HG03108 (cell line): Measurements from ENCODE around the gene BCL11B.

Source experiments
- ATAC-seq: cut with Tn5 transposase; IDR thresholded peaks from one replicate; pipeline ENCODE4 v1.9.1; 2021; ENCODE audit warnings: moderate library complexity; ENCODE audit not compliant: unreplicated experiment

BCL11B gene

GRCh38 chr14:99271951-99272631 lies at the start of gene BCL11B:
TSS of gene BCL11B (minus strand) at chr14:99272197. CDS start at chr14:99271218, 979 bp downstream.
- ATAC-seq = peak; percentile 87

DNA sequence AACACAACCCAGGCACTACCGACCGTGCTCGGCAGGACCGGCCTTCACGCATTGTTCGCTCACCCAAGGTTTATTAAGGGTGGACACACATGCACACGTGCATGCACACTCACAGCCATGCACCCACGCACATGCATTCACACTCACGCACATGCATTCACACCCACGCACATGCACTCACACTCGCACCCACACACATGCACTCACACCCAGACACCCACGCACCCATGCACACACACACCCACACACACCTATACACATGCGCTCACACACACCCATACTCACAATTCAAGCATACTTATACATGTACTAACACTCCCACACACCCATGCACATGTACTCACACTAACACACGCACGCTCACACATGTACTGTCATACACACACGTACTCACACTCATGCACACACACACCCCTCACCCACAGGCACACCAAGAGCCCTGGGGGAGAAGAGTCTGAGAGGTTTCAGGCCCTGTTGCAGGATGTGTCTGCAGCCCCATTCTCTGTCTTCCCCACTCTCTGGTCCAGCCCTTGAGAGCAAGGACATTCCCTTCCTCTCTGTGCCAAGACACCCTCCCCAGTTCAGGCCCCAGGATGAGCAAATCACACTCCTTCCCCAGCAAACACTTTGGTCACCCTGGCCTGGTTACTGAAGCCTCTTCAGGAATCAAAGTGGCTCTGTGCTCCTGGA lies 49.4 kb upstream of the BCL11B start:
- ATAC-seq = no peak

GRCh38 chr14:99320621-99321235 lies 48.7 kb upstream of the BCL11B start:
- no peak for ATAC-seq

DNA sequence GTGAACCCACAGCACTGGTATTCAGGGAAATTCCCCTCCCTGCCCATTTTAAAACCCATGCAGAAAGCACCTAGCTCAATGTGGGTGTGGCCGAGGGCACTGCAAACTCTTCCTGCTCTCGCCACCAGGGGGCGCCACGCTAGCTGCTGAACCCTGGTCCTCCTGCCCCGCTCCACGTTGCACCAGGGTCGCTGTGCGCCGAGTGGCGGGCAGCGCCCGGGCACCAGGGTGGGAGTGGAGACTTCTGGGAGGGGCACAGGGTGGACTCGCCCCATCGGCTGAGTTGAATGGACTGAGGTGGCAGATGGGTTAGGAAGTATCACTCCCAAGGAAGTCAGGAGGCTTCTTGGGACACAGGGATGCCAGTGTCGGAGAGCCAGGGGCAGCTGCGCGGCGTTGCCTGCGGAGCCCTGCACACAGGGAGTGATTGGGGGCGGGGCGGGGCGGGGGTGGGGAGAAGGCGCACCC lies 48.1 kb upstream of the BCL11B start:
- ATAC-seq = peak; percentile 48

- ATAC-seq = no peak
Measured at GRCh38 chr14:99318959-99319295, 46.9 kb upstream of the BCL11B start.

GRCh38 chr14:99318091-99318958 lies 46.3 kb upstream of the BCL11B start:
- ATAC-seq = no peak

DNA sequence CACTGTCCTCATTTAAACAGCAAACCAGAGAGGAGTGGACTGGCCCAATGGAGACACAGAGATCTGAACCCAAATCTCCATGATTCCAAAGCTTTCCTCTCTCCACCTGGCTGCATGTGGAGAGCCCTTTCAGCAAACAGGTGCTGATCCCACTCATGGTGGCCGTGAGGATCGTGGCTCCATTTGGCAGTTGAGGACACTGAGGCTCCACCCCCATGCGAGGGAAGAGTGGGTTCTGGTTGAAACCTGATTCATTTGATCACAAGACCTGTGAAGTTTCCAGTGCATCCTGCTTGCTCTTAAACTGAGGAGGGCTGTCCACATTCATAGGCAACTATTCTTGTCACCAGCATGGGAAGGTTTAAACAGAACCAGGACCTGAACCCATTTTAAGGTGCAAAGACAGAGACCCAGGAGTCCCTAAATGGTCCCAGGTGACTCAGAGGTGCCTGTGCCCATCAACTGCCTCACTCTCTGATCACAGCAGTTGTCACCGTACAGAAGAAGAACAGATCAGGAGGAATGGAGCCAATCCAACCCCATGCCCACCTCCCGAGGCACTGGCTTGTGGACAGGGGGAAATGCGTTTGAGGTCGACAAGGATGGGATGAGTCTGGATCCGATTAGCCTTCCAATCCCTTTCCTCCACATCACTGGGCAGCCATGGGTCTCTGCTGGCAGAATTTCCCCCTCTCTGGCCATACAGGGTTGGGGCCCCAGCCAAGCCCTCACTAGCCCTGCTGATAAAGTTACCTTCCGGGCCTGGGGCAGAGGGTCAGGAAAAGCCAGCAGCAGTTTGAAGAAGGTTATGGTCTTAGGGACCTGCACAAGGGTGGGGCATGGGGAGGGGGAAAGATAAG lies 45.5 kb upstream of the BCL11B start:
- ATAC-seq = no peak

DNA sequence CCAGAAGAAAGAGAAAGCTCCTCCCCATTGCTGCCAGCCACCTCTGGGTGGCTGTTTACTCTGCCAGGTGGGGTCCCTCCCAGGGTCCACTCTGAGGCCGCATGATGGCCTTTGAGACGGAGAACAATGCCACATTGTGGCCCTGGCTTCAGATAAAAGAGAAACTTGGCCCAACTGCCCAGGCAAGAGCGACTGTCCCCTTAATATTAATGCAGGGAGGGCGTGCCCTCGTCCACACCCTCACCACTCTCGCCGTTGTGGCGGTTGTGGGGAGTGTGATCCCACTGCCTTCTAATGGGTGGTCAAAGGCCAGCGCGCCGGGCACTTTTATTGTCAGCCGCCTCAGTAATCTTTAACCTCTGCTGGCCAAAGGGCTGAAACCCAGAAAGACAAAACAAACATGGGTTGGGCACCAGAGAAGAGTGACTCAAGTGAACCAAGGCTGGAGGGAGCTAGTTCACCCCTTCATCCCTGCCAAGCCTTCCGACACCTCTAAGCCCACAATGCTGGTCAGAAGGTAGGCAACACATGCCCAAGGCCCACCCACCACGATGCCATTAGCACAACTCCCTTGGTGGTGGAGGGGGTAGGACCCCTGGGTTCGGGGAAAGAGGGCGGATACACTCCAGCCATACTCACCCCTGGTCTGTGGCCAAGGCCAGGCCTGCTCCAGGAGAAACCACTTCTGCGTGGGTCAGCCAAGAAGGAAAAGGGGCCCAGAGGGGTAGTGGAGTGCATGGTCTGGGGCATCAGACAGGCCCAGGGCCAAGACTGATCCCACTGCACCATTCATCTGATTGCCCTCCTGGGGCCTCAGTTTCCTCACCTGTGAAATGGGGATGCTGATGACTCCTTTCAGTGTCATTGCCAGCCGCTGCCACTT lies 44.5 kb upstream of the BCL11B start:
- no peak for ATAC-seq

DNA sequence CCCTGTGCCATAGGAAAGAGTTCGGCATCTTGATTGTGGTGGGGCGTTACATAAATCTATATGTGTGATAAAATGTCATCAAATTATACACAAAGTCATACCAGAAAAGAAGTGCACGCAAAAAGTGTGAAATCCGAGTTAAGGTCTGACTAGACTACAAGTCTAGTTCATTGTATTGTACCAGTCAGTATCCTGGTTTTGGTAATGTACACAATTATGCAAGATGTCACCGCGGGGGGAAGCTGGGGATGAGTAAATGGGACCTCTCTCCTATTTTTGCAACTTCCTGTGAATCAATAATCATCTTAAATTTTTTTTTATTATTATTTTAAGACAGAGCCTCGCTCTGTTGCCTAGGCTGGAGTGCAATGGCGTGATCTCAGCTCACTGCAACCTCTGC lies 43.2 kb upstream of the BCL11B start:
- ATAC-seq = no peak

GRCh38 chr14:99314623-99315022 lies 42.6 kb upstream of the BCL11B start:
- no peak for ATAC-seq

GRCh38 chr14:99313234-99313633 lies 41.2 kb upstream of the BCL11B start:
- no peak for ATAC-seq

DNA sequence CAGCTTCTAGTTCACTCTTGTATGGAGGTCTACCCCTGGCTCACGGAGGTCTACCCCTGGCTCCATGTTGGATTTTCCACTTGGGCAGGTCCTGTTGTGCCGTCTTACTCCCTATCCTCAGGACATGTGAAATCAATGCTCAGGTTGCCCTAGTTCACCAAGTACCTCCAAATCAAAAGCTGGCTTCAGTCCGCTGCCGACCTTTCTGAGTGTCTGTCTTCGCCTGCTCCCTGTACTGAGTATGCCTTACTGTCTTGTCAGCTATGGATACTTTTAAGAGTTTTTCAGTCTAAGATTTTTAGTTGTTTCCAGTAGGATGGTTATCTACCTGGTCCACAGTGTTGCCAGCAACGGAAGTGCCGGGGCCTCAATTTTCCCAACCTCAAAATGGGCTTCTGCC lies 40.1 kb upstream of the BCL11B start:
- no peak for ATAC-seq

DNA sequence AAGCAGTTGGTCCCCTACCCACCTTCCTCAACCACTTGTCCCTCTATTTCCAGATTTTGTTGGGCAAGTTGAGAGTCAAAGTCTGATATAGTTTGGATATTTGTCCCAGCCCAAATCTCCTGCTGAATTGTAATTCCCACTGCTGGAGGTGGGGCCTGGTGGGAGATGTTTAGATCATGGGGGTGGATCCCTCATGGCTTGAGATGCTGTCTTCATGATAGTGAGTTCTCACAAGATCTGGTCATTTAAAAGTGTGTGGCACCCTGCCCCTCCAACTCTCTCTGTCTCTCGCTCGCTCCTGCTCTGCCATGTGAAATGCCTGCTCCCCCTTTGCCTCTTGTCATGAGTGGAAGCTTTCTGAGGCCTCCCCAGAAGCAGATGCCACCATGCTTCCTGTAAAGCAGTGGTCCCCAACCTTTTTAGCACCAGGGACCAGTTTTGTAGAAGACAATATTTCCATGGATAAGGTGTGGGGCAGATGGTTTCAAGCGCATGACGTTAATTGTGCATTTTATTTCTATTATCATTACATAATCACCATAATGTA lies 37.3 kb upstream of the BCL11B start:
- no peak for ATAC-seq

- no peak for ATAC-seq
Measured at GRCh38 chr14:99304208-99304607, 32.2 kb upstream of the BCL11B start.

- no peak for ATAC-seq
Measured at GRCh38 chr14:99300190-99300589, 28.2 kb upstream of the BCL11B start.

DNA sequence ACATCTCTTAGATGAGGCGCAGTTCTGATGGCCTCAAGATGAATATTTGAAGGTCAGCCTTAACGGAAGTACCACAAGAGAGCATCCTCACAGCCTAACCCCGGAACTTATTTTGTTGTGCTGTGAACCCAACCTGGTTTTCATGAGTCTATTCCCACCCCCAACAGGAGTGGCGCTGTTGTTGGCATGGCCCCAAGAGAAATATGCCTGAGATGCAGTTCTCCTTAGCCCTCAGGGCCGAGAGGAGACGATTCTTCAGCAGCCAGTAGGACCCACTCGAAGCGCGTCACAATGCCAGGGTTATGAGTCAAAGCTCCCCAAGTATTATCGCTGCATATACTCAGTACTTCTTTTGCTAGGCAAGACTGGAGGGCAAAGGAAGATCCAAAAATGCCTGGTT lies 24.5 kb upstream of the BCL11B start:
- ATAC-seq = no peak

DNA sequence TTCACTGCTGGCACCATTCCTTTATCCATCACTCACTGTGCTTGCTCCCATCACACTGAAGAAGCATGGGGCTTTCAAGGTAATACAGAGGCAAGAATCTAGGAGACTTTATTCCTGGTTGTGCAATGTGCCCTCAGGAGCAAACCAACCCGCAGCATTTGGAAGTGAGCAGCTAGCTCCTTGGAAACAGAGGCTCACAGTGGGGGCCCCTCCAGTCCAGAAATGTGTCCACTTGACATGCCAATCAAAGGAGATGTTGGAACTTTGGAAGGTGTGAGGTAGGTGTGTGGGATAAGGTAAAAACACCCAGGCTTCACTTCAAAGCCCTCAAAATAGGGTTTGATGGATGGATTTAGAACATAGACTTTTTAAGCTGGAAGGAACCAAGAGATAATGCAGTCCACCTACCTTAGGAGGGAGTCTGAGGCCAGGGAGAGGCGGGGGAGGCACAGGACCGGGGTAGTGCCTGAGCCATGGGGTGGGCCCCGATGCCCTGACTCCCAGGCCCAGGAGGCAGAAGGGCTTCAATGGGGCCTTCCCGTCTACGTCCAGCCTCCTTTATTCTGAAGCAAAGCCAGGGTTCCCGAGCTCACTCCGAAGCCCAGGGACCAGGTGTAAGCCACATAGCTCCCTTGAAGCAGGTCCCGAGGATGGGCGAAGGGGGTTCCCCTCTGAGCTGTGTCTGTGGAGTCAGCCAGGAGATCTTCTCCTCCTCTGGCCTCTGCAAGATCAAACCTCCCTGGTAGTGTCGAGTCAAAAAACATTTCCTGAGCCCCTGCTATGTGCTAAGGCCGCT lies 17.6 kb upstream of the BCL11B start:
- ATAC-seq = no peak

GRCh38 chr14:99288948-99289347 lies 17.0 kb upstream of the BCL11B start:
- no peak for ATAC-seq
